HG03342 (cell line): ENCODE data around the gene GPR75.

Experiments used
- ATAC-seq: cut with Tn5 transposase; IDR thresholded peaks from one replicate; pipeline ENCODE4 v1.9.1; 2021; ENCODE audit warnings: mild to moderate bottlenecking, moderate library complexity; ENCODE audit not compliant: unreplicated experiment

GPR75 gene

DNA sequence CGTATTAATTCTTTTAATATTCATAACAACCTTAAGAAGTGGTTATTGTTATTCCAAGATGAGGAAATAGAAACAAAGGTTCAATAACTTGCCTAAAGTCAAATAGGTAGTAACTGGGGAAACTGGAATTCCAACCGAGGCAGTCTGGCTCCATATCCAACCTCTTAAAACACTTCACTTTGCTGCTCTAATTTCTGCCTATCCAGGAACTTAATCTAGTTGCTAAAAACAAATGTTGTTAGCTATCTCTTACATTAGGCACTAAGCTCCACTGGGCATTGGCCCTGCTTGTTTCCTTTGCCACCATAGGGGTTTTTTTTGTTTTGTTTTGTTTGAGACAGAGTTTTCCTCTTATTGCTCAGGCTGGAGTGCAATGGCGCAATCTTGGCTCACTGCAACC is 48.2 kb downstream of the GPR75 start:
- ATAC-seq: no peak
